Panc1 (cell line): Measurements from ENCODE around the gene SLC4A8.

ENCODE experiments used
- CTCF ChIP-seq: fragments of 450-650 bp; IDR thresholded peaks from 2 replicates; pipeline ENCODE4 v1.5.1; 2017; ENCODE audit warnings: mild to moderate bottlenecking
- POLR2AphosphoS5 ChIP-seq: IDR thresholded peaks from 2 replicates; pipeline ENCODE4 v1.6.1; 2012; ENCODE audit warnings: mild to moderate bottlenecking, low read depth, low read length, moderate library complexity
- REST ChIP-seq, 2 experiments: IDR thresholded peaks; 2 replicates each; pipeline ENCODE4 v1.6.1; 2011 to 2012; ENCODE audit warnings: low read depth in 2 of 2, control low read depth in 1 of 2, low read length in 1 of 2, mild to moderate bottlenecking in 1 of 2, moderate library complexity in 1 of 2; ENCODE audit not compliant: insufficient read depth in 1 of 2
- SIN3A ChIP-seq: IDR thresholded peaks from 2 replicates; pipeline ENCODE4 v1.6.1; 2012; ENCODE audit warnings: low read depth, mild to moderate bottlenecking, low read length, moderate library complexity, borderline replicate concordance; ENCODE audit not compliant: insufficient read depth
- TCF7L2 ChIP-seq: IDR thresholded peaks from 2 replicates; pipeline ENCODE4 v1.6.1; 2011; ENCODE audit warnings: mild to moderate bottlenecking, low read depth, low read length, inconsistent platforms

- no peak for TF ChIP-seq TCF7L2
- TF ChIP-seq CTCF: peak; percentile 92
- TF ChIP-seq POLR2AphosphoS5: 0 out of 2 replicates have a peak, but pooled peaks have one; percentile 33
- TF ChIP-seq SIN3A: no peak
- TF ChIP-seq REST (IDR thresholded peaks at IDR 0.05; ENCODE audit: insufficient read depth in 1 of 2, low read depth in 2 of 2, low read length in 1 of 2): peak in 1 of 2 experiments; percentile 66; a peak in 1 of 4 replicates
These were observed at the start of gene SLC4A8 for GRCh38 chr12:51424662-51425539.
